NCI-H1105 (cell line): ENCODE measurements around the gene CLNK.

ENCODE experiments used
- DNase-seq: peaks from one replicate; lab custom pipeline; 2025; lab: John Stamatoyannopoulos, UW

The CLNK gene

GRCh38 chr4:10701161-10701560 lies 16.6 kb upstream of the CLNK start:
- DNase-seq, result no peak

GRCh38 chr4:10698172-10698571 lies 13.6 kb upstream of the CLNK start:
- no peak for DNase-seq

GRCh38 chr4:10697086-10697485 lies 12.5 kb upstream of the CLNK start:
- DNase-seq, result peak; percentile 4

DNA sequence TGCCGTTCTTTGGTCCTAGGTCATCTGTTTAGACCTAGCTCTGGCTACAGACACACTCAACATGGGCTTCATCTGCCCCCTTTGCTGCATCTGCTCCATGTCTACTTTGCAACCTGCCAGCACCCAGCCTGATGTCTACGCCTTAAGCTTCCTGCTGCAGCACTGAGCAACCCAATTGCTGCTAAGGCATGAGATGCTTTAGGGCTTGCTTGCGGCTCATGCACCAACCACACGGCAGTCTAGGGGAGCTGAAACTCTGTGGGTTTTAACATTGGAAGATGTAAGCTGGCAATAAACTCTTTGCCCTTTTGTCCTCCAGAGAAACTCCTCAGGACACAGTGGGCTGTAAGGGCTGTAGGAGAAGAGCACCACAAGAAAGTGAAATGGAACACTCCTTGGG lies 11.7 kb upstream of the CLNK start:
- no peak for DNase-seq

GRCh38 chr4:10694828-10695209 lies 10.3 kb upstream of the CLNK start:
- no peak for DNase-seq

DNA sequence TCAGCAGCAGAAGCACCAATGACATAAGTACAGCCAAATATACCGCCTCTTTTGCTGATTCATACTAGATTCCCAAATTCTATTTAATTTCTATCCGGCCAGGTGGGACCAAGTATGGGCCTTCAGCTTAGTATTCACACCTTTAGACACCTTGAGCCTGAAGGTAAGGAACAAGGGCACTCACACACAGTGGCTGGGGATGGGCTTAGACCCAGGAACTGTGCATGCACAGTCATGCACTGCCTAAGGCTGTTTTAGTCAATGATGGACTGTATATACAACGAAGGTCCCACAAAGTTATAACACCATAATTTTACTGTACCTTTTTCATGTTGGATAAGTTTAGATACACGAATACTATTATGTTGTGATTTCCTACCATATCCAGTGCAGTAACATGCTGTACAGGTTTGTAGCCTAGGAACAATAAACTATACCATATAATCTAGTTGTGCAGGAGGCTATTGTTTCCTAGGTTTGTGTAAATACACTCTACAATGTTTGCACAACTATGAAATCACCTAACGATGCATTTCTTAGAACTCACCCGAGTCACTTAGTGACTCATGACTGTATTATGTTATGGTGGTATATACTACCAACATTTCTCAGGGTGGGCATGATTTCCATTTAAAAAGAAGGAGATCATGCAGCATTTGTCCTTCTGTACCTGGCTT lies 9.7 kb upstream of the CLNK start:
- no peak for DNase-seq

DNA sequence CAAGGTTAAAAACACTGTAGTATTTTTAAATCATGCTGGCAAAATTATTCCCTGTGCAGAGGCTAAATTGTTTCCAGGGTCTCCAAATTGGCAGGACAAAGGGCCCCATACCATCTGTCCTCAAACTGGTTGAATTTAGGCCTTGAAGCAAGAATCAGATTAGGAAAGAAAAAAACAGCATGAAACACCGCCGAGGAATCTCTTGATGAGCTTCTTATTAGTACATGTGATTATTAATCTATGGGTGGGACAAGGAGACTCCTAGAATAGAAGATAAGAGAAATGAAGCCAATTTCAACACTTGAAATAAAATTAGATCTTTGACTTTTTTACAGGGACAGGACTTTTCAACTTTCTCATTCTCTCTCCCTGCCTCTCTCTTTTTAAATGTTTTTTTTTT lies 7.1 kb upstream of the CLNK start:
- no peak for DNase-seq

DNA sequence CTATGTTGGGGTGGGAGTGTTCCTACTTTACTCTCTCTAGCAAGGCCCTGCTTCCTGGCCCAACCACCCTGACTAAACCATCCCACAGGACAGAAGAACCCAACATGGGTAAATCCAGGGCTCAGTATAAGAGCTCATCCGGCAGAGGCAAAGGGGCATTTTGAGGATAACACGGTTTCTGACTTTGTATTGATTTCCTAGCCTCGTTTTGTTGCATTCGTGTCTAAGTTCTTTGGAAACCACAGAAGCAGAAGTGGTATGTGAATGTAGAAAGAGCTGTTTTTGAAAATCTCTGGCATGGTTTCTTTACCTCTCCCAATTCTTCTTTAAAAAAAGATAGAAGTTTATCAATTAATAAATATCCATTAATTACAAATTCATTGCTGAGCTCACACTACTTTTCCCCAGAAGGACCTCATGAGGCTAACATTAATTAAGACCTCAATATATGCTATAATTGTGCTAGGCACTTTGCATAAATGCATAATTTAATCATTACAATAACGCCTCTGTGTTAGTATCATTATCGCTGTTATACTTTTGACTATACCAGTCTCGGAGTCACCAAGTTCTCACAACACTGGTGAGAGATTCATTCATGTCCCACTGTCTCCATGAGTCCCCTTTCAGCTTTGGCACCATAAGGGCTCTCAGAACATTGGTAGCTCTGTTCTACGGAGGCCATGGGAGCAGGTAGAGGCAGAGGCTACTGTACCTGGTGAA lies 5.8 kb upstream of the CLNK start:
- no peak for DNase-seq

GRCh38 chr4:10688846-10689245 lies 4.3 kb upstream of the CLNK start:
- DNase-seq, result no peak

DNA sequence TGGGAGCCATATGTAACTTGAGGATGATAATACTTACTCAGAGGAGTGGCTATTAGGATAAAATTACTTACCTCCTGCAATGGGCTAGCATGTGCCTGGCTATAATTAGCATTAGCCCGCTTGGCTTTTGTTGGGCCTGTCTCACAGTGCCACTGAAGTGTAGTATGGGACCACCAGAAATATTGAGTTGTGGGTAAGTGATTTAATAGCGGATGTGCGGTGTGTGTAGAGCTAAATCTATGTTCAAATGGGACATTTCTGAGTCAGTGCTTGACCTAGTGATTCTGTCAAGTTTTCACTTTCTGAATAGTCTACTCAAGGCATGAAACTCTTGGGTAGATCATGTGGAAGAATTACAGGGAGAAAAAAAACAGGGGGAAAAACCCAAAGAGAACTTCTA lies 3.5 kb upstream of the CLNK start:
- DNase-seq, result no peak

DNA sequence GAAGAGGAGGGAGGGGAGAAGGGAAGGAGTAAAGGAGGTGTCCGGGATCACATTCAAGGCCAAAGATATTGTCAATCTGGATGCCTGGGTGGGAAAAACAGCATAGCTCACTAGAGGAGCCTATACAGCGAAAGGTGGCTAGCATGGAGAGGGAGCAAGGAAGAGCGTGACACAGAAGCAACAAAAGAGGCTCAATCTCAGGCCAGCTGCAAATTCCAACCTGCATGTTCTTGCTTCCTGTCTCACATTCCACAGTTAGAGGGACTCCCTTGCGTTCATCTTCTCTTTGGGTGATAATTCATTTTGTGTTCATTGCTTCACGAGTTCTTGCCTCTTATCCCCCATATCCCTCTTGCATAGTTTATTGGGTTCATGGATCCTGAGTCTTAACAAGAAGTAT lies 3.0 kb upstream of the CLNK start:
- no peak for DNase-seq

GRCh38 chr4:10682397-10682796 lies 2.2 kb downstream of the CLNK start:
- DNase-seq, result no peak

DNA sequence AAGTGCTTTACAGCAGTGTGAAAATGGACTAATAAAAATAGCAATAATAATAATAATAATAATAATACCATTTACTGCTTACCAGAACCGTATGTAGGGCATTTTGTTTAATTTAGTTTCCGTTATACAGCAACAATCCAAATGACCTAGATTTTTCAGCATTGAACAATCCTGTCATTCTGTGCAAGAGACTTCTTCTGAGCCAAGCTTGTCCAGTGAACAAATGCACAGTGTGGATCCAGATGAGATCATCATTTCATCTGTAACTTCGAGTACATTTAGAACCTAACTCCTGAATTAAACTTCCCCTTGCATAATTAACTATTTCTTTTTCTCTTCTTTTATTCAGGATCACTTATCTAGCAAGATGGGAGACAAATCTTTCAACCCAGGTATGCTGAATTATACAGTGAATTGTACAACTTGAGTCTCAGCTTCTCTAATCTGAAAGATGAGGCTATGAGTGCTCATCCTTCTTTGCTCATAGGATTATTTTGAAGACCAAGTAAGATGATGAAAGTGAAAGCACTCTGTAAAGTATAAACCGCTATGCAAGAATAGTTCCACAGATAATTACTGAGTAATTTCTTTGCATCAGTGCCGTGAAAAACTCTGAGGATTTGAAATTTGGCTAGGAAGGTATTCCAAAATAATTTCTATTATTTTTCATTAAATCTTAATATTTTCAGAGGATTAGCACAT lies 6.6 kb downstream of the CLNK start:
- no peak for DNase-seq

DNA sequence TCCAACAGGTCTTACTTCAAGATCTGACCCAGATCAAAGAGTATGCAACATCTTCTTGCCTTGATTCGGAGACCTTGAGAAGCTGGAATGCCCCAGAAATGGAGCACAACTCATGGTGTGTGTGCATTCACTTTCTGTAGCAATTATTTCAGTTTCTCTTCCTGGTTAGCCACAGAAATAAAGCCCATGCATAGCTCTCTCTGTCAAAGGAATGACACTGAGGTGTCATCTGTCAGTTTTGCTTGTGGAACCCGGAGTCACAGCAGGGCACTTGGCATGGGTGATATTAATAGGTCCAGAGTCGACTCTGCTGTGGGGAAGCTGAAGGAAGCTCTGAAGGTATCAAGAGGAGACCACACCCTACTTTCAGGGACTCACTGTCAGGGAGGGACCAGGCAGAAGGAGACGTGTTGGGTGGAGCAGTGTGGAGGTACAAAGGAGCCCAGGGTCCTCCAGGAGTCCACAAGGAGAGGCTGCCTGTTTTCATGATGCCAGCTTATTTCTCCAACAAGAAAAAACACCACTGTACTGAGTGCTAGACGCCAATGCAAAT lies 10.7 kb downstream of the CLNK start:
- no peak for DNase-seq

DNA sequence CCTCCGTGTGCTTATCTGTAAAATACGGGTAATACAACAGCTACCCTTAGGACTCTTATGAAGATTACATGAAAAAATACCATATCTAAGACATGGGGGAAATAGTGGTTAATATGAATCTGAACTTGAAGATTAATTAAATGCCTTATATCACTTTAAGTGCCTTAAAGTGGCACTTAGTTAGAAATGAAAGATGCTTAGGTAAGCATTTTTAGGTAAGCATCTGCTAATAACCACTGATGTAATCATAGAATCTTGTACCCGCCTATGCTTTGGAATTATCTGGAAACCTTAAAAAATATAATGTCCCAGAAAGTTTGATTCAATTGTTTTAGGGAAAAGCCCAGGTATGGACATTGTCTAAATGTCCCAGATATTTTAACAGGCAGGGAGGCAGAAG lies 12.2 kb downstream of the CLNK start:
- DNase-seq, result no peak

GRCh38 chr4:10671799-10672198 lies 12.8 kb downstream of the CLNK start:
- DNase-seq, result no peak

DNA sequence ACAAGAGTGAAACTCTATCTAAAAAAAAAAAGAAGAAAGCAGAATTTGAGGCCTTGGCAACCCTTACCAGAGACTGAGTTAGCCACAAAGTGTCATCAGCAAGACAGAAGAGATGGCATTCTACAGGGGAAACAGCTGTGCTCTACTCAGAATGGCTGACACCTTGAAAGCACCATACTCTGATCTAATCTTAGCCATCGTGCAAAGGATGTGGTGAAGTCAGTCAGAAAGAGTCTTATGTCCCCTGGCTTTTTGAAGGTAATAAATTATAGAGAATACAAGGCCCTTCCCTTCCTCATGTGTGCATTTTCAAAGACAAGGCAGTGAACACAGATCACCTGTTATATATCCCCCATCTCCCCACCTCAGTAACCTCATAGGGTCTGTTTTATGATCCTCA lies 13.2 kb downstream of the CLNK start:
- DNase-seq, result no peak

- no peak for DNase-seq
Observed at GRCh38 chr4:10670321-10670720, 14.2 kb downstream of the CLNK start.

- DNase-seq, result no peak
Observed at GRCh38 chr4:10667701-10668326, 16.8 kb downstream of the CLNK start.

DNA sequence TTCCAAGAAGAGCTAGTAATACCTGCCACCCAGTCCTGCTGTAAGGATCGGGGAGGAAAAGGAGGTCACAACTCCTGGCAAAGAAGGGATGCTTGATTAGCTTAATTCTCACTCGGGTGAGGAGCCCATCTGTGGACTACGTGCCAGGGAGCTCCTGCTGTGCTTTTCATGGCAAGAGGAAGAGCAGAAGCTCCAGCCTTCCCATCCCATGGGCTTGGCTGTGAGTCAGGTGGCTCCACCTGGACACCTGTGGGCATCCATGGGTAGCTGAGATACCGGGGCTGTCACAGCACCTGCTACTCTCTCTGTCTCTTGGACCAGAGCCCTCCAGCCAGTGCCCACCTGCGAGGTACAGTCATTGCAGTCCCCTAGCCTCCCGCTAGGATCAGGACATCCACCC lies 18.0 kb downstream of the CLNK start:
- no peak for DNase-seq

GRCh38 chr4:10664408-10664807 lies 20.2 kb downstream of the CLNK start:
- no peak for DNase-seq

GRCh38 chr4:10662937-10663336 lies 21.6 kb downstream of the CLNK start:
- DNase-seq, result no peak

GRCh38 chr4:10661047-10661446 lies 23.5 kb downstream of the CLNK start:
- DNase-seq, result no peak
